Peyer's patch (tissue), 4 donors: ENCODE data around the gene QRFP. TPM values are rescaled to one million over a fixed set of nuclear protein-coding genes. Genes with fewer than 3 reads are reported as not detected.

Experiments used
- DNase-seq, 3 donors: peaks; one replicate each; pipeline ENCODE4 v3.0.0-alpha.2; 2017 to 2019
- H3K27ac ChIP-seq, 4 donors: fragments of 200-600 bp; sonication (generic); one replicate each; pipeline ENCODE4 v1.5.1; 2016 to 2019
- H3K27me3 ChIP-seq, 2 donors: fragments of 200-600 bp; sonication (generic); one replicate each; pipeline ENCODE4 v1.5.1; 2019
- H3K36me3 ChIP-seq, 3 donors: fragments of 200-600 bp; sonication (generic); one replicate each; pipeline ENCODE4 v1.5.1; 2016 to 2019
- H3K4me1 ChIP-seq, 4 donors: fragments of 200-600 bp; sonication (generic); one replicate each; pipeline ENCODE4 v1.5.1; 2016 to 2019
- H3K4me3 ChIP-seq, 4 donors: fragments of 200-600 bp; sonication (generic); 1 replicate in 3 of 4; 2 replicates in 1 of 4; pipeline ENCODE4 v1.5.1; 2016 to 2019; ENCODE audit warnings: mild to moderate bottlenecking in 1 of 4
- H3K9me3 ChIP-seq, 4 donors: fragments of 200-600 bp; sonication (generic); one replicate each; pipeline ENCODE4 v1.5.1; 2016 to 2019; ENCODE audit warnings: mild to moderate bottlenecking in 1 of 4
- CTCF ChIP-seq, 6 experiments: fragments of 450-650 bp in 4 of 6; fragments of 200-600 bp in 2 of 6; sonication (generic) in 1 of 6; IDR thresholded peaks; one replicate each; pipeline ENCODE4 v1.5.1; 2017 to 2019; ENCODE audit warnings: antibody characterized with exemption in 6 of 6, mild to moderate bottlenecking in 3 of 6, moderate library complexity in 1 of 6
- POLR2A ChIP-seq, 2 donors: fragments of 450-650 bp; IDR thresholded peaks; one replicate each; pipeline ENCODE4 v1.5.1; 2017; ENCODE audit warnings: antibody characterized with exemption in 2 of 2, mild to moderate bottlenecking in 2 of 2, moderate library complexity in 2 of 2
- total RNA-seq, 4 donors: library from RNA; depleted of rRNA; stranded (reverse); fragments of >200 nt; gene quantifications; one replicate each; pipeline ENCODE4 v1.1.0, GENCODE V29; 2016

The QRFP gene
- total RNA-seq, 4 donors from 2014 or later, result not detected

- peaks cover 0 to 5% (median 0%) of the 10 kb centered on the region in 4 donors for H3K4me1 ChIP-seq
- H3K27me3 ChIP-seq, result peaks cover 0 to 7% of the 10 kb centered on the region in 2 donors
- H3K9me3 ChIP-seq, result no peaks in the 10 kb centered on the region
- peak in 1 of 3 donors; percentile 67 for DNase-seq
- TF ChIP-seq POLR2A (IDR thresholded peaks at IDR 0.05) (no peak), CTCF (IDR thresholded peaks at IDR 0.05) (no peak)
- H3K36me3 ChIP-seq, result no peaks in the 10 kb centered on the region
- H3K4me3 ChIP-seq, result no peak overlapping the region
- H3K27ac ChIP-seq, result no peak overlapping the region
These were observed 31.6 kb upstream of the QRFP start for GRCh38 chr9:130927995-130928900.

GRCh38 chr9:130927338-130927737 is 30.7 kb upstream of the QRFP start:
- Histone ChIP-seq H3K4me1 (no peaks in the 10 kb centered on the region), H3K27ac (no peak overlapping the region), H3K27me3 (peaks cover 0 to 1% of the 10 kb centered on the region in 2 donors), H3K36me3 (no peaks in the 10 kb centered on the region), H3K9me3 (no peaks in the 10 kb centered on the region), H3K4me3 (no peak overlapping the region)
- TF ChIP-seq POLR2A (IDR thresholded peaks at IDR 0.05) (no peak), CTCF (IDR thresholded peaks at IDR 0.05) (no peak)
- DNase-seq, result no peak

- Histone ChIP-seq H3K27me3 (no peaks in the 10 kb centered on the region), H3K4me1 (no peaks in the 10 kb centered on the region), H3K9me3 (no peaks in the 10 kb centered on the region), H3K4me3 (no peak overlapping the region), H3K27ac (no peak overlapping the region), H3K36me3 (no peaks in the 10 kb centered on the region)
- DNase-seq, result no peak
- no peak for TF ChIP-seq CTCF (IDR thresholded peaks at IDR 0.05)
- no peak for TF ChIP-seq POLR2A (IDR thresholded peaks at IDR 0.05)
These were observed 28.6 kb upstream of the QRFP start for GRCh38 chr9:130925050-130925678.

- TF ChIP-seq POLR2A (IDR thresholded peaks at IDR 0.05) (no peak), CTCF (IDR thresholded peaks at IDR 0.05) (no peak)
- H3K27me3 ChIP-seq, result no peaks in the 10 kb centered on the region
- DNase-seq, result no peak
- no peaks in the 10 kb centered on the region for H3K36me3 ChIP-seq
- no peak overlapping the region for H3K4me3 ChIP-seq
- no peaks in the 10 kb centered on the region for H3K9me3 ChIP-seq
- H3K27ac ChIP-seq, result no peak overlapping the region
- H3K4me1 ChIP-seq, result no peaks in the 10 kb centered on the region
These were observed 27.8 kb upstream of the QRFP start for GRCh38 chr9:130924448-130924788.

- Histone ChIP-seq H3K4me3 (no peak overlapping the region), H3K27me3 (no peaks in the 10 kb centered on the region), H3K4me1 (no peaks in the 10 kb centered on the region), H3K27ac (no peak overlapping the region), H3K36me3 (no peaks in the 10 kb centered on the region), H3K9me3 (no peaks in the 10 kb centered on the region)
- no peak for DNase-seq
- TF ChIP-seq POLR2A (IDR thresholded peaks at IDR 0.05) (no peak), CTCF (IDR thresholded peaks at IDR 0.05) (no peak)
These were observed 27.2 kb upstream of the QRFP start for GRCh38 chr9:130923611-130924447.
